Fibroblast of lung (primary cell): ENCODE results near the gene TSHZ2.

Experiments used
- CTCF ChIP-seq, 2 donors: IDR thresholded peaks in 1 of 2; conservative IDR thresholded peaks in 1 of 2; 1 replicate in 1 of 2; 2 replicates in 1 of 2; pipeline ENCODE4 v1.5.1; 2011 to 2012; ENCODE audit warnings: low read length in 2 of 2, control low read depth in 1 of 2, inconsistent platforms in 1 of 2, low read depth in 1 of 2, mild to moderate bottlenecking in 1 of 2
- EZH2 ChIP-seq: IDR thresholded peaks from 2 replicates; pipeline ENCODE4 v1.5.1; 2012; ENCODE audit warnings: low read length, control low read depth, mild to moderate bottlenecking; ENCODE audit errors: missing control alignments

GRCh38 chr20:53092772-53093300 is 120.7 kb downstream of the TSHZ2 start:
- TF ChIP-seq CTCF (conservative IDR thresholded peaks at IDR 0.05 in 1 of 2, IDR thresholded peaks at IDR 0.05 in 1 of 2; ENCODE audit: low read depth in 1 of 2, low read length in 2 of 2) (no peak), EZH2 (no peak)
